A673 (cell line): Measurements from ENCODE around the gene SLC16A10. TPM values are rescaled to one million over a fixed set of nuclear protein-coding genes. Genes with fewer than 3 reads are reported as not detected.

Experiments
- BruUV-seq: library from RNA; stranded (reverse); fragments of 400-500 nt; replicated peaks from 2 replicates; lab custom pipeline; 2021; lab: Mats Ljungman, UMichigan
- CTCF ChIA-PET: fragments of 300-600 bp; sonication (Branson Sonifier 250); formaldehyde crosslinking; loops from one replicate; lab custom pipeline; 2022; ENCODE audit warnings: antibody characterized with exemption; lab: Charles Lee
- POLR2A ChIA-PET: fragments of 300-600 bp; sonication (Branson Sonifier 250); formaldehyde crosslinking; loops from one replicate; lab custom pipeline; 2022; ENCODE audit warnings: antibody characterized with exemption; ENCODE audit not compliant: low non-redundant PET; lab: Charles Lee
- DNase-seq: peaks from one replicate; pipeline ENCODE4 v3.0.0-alpha.2; 2015; ENCODE audit warnings: low spot score
- H3K27ac ChIP-seq: fragments of 200-600 bp; sonication (generic); 2 replicates; pipeline ENCODE4 v1.5.1; 2016; ENCODE audit warnings: mixed run types, low read depth, mild to moderate bottlenecking, mixed read lengths, antibody characterized with exemption, low read length; ENCODE audit not compliant: poor library complexity, severe bottlenecking
- H3K27me3 ChIP-seq: fragments of 200-600 bp; sonication (generic); replicated peaks from 2 replicates; pipeline ENCODE4 v1.6.1; 2017; ENCODE audit warnings: mixed run types, low read depth, mild to moderate bottlenecking, mixed read lengths, antibody characterized with exemption, low read length; ENCODE audit not compliant: insufficient read depth, poor library complexity
- H3K36me3 ChIP-seq: fragments of 200-600 bp; sonication (generic); 2 replicates; pipeline ENCODE4 v1.6.1; 2016; ENCODE audit warnings: mixed run types, mild to moderate bottlenecking, mixed read lengths, antibody characterized with exemption, low read length; ENCODE audit not compliant: insufficient read depth, poor library complexity, severe bottlenecking
- H3K4me1 ChIP-seq: fragments of 200-600 bp; sonication (generic); 2 replicates; pipeline ENCODE4 v1.6.1; 2017; ENCODE audit warnings: mixed run types, mild to moderate bottlenecking, mixed read lengths, antibody characterized with exemption, low read length; ENCODE audit not compliant: insufficient read depth, poor library complexity, severe bottlenecking
- H3K4me3 ChIP-seq: fragments of 200-600 bp; sonication (generic); 2 replicates; pipeline ENCODE4 v1.5.1; 2016; ENCODE audit warnings: low read depth, mixed run types, mild to moderate bottlenecking, mixed read lengths, low read length; ENCODE audit not compliant: poor library complexity, severe bottlenecking
- H3K9me3 ChIP-seq: fragments of 200-600 bp; sonication (generic); 2 replicates; pipeline ENCODE4 v1.6.1; 2016; ENCODE audit warnings: mixed run types, low read depth, mild to moderate bottlenecking, mixed read lengths, antibody characterized with exemption, low read length; ENCODE audit not compliant: poor library complexity, severe bottlenecking
- CTCF ChIP-seq: fragments of 300-800, 200-600 bp; sonication (generic); conservative IDR thresholded peaks from 2 replicates; pipeline ENCODE4 v1.5.1; 2017; ENCODE audit warnings: low read depth, mild to moderate bottlenecking, antibody characterized with exemption, low read length, moderate library complexity, mixed read lengths
- EZH2 ChIP-seq: fragments of 200-600 bp; sonication (generic); IDR thresholded peaks from 2 replicates; pipeline ENCODE4 v1.6.1; 2017; ENCODE audit warnings: borderline replicate concordance, low read depth, mild to moderate bottlenecking, mixed read lengths, antibody characterized with exemption, low read length; ENCODE audit not compliant: poor library complexity, severe bottlenecking
- intact Hi-C: fragments of 100-400 bp; cut with micrococcal nuclease; formaldehyde crosslinking; loops from one replicate; pipeline ENCODE4 v1.10.0; 2022; ENCODE audit not compliant: unreplicated experiment
- total RNA-seq: library from RNA; stranded (reverse); gene quantifications from 2 replicates; pipeline ENCODE4 v1.2.3, GENCODE V29; 2021

Gene SLC16A10
- total RNA-seq, 1 experiment from 2014 or later, result 7.9 TPM

GRCh38 chr6:111070105-111071005 lies 16.9 kb upstream of the SLC16A10 start:
- Histone ChIP-seq H3K4me3 (no peak overlapping the region), H3K9me3 (no peaks in the 10 kb centered on the region), H3K4me1 (no peaks in the 10 kb centered on the region), H3K36me3 (no peaks in the 10 kb centered on the region), H3K27ac (no peak overlapping the region), H3K27me3 (peaks cover 7% of the 10 kb centered on the region)
- DNase-seq, result no peak
- BruUV-seq, result no TSS peak
- ChIA-PET CTCF (no interaction called here), POLR2A (no interaction called here)
- no peak for TF ChIP-seq EZH2
- no peak for TF ChIP-seq CTCF
- intact Hi-C loops, result no loop called here

DNA sequence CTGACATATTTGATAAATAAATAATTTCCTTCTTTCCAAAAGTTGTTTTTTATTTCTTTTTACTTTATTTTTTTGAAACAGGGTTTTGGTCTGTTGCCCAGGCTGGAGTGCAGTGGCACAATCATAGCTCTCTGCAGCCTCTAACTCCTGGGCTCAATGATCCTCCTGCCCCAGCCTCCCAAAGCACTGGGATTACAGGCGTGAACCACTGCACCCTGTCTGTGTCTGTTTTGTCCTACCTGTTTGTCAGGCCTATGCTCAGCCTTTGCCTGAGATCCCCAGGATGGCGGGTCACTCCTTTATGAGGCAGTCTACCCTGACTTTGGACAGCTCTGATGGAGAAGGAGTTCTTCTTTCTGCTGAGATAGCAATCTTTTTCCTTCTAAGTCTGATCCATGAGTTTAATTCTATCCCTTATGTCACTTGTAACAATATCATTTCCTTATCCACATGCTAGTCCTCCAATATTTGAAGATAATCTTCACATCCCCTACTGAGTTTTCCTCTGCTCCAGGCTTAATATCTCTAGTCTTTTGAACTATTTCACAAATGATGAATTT lies 14.4 kb upstream of the SLC16A10 start:
- no peak for TF ChIP-seq CTCF
- no peak for TF ChIP-seq EZH2
- ChIA-PET POLR2A (no interaction called here), CTCF (no interaction called here)
- Histone ChIP-seq H3K36me3 (no peaks in the 10 kb centered on the region), H3K4me3 (no peak overlapping the region), H3K9me3 (no peaks in the 10 kb centered on the region), H3K27ac (no peak overlapping the region), H3K4me1 (no peaks in the 10 kb centered on the region), H3K27me3 (peaks cover 7% of the 10 kb centered on the region)
- no TSS peak for BruUV-seq
- DNase-seq, result no peak
- intact Hi-C loops, result no loop called here

DNA sequence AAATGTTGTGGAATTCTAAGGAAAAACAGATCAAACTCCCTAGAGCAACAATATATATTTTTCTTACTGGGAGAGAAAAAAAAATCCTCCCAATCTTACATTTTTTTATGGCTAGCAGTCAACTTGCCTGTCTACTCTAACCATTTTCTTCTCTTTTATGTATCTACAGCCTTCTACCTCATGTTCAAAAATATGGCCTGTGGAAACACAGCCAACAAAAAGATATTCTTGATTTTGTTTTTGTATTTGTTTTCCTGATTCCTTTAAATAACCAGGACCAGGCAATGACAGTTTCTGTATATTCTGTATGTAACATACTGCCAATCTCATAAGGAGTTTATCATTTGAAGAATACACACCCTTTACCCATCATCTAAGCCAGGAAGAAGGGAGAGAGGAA lies 13.0 kb upstream of the SLC16A10 start:
- Histone ChIP-seq H3K27me3 (peaks cover 7% of the 10 kb centered on the region), H3K4me1 (no peaks in the 10 kb centered on the region), H3K9me3 (no peaks in the 10 kb centered on the region), H3K27ac (no peak overlapping the region), H3K36me3 (no peaks in the 10 kb centered on the region), H3K4me3 (no peak overlapping the region)
- ChIA-PET CTCF (no interaction called here), POLR2A (no interaction called here)
- TF ChIP-seq CTCF (no peak), EZH2 (no peak)
- intact Hi-C loops, result no loop called here
- DNase-seq, result no peak
- BruUV-seq, result no TSS peak
